Measurements from ENCODE around the gene FHOD3. TPM values are rescaled to one million over a fixed set of nuclear protein-coding genes. Genes with fewer than 3 reads are reported as not detected.

The FHOD3 gene
- total RNA-seq, 4 donors from 2014 or later = 0.26 to 13.8 (median 4.9) TPM; not detected in 1

DNA sequence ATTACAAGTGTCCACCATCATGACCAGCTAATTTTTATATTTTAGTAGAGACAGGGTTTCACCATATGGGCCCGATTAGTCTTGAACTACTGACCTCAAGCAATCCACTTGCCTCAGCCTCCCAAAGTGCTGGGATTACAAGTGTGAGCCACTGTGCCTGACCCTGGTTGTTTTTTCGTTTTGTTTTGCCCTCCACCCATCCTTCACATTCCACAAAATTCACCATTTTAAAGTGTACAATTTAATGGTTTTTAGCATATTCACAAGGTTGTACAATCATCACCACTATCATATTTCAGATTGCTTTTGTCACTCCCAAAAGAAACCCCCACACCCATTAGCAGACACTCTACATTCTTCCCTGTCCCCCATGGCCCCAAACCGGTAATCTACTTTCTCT is 316.3 kb downstream of the FHOD3 start:
- intact Hi-C loops (cut with DNase I; ENCODE audit: low total_unique reads) = no loop called here
- no peaks in the 10 kb centered on the region for H3K4me1 ChIP-seq
- H3K27ac ChIP-seq = no peak overlapping the region
- DNase-seq = no peak
- TF ChIP-seq CTCF (IDR thresholded peaks at IDR 0.05) (no peak), POLR2A (IDR thresholded peaks at IDR 0.05) (no peak)
- H3K9me3 ChIP-seq = no peaks in the 10 kb centered on the region
- no peak overlapping the region for H3K4me3 ChIP-seq
- no peaks in the 10 kb centered on the region for H3K27me3 ChIP-seq
- no peaks in the 10 kb centered on the region for H3K36me3 ChIP-seq

- H3K4me3 ChIP-seq = no peak overlapping the region
- no peak for TF ChIP-seq CTCF (IDR thresholded peaks at IDR 0.05)
- TF ChIP-seq POLR2A (IDR thresholded peaks at IDR 0.05) = no peak
- no peaks in the 10 kb centered on the region for H3K27me3 ChIP-seq
- no peaks in the 10 kb centered on the region for H3K9me3 ChIP-seq
- no peaks in the 10 kb centered on the region for H3K36me3 ChIP-seq
- no peaks in the 10 kb centered on the region for H3K4me1 ChIP-seq
- no peak overlapping the region for H3K27ac ChIP-seq
- DNase-seq = no peak
- intact Hi-C loops (cut with DNase I; ENCODE audit: low total_unique reads) = no loop called here
Observed at GRCh38 chr18:36620788-36621187, 323.3 kb downstream of the FHOD3 start.

DNA sequence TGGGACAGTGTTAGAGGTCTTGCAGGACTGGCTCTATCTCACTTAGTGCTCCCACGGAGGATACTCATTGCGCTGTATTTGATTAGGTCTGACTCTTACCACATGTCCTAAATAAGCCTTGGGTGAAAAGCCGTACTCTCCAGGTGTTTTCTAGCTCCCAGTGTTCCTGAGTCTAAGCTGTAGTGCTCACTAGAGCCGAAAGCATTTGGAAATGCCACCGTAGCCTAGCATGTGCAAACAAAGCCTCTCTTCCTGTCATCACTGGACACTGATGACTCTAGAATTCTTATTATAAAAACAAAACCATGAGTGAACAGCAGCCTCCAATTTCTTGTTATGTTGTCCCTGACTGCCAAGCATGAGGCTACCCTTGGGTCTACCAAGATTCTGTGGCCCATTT is 325.1 kb downstream of the FHOD3 start:
- DNase-seq = no peak
- intact Hi-C loops (cut with DNase I; ENCODE audit: low total_unique reads) = no loop called here
- no peaks in the 10 kb centered on the region for H3K9me3 ChIP-seq
- no peak overlapping the region for H3K27ac ChIP-seq
- H3K36me3 ChIP-seq = no peaks in the 10 kb centered on the region
- TF ChIP-seq CTCF (IDR thresholded peaks at IDR 0.05) = no peak
- no peak for TF ChIP-seq POLR2A (IDR thresholded peaks at IDR 0.05)
- no peaks in the 10 kb centered on the region for H3K27me3 ChIP-seq
- no peaks in the 10 kb centered on the region for H3K4me1 ChIP-seq
- no peak overlapping the region for H3K4me3 ChIP-seq

DNA sequence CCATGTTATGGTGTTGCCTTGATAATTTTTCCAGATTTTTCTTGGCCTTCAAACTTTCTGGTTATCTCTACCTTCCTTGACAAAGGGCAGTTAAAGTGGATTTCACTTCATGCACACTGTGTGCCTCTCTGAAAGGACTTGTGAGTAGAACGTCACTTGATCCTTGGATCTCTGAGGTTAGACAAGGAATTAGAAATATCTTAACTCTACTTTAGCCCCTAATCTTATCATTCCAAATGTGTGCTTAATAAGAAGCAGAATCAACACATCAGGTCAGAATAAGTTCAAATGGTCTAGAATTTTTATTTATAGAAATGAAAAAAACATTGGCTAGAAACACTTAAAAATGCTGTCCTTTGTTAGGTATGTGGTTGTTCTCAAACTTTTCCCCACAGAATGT is 325.6 kb downstream of the FHOD3 start:
- Histone ChIP-seq H3K36me3 (no peaks in the 10 kb centered on the region), H3K4me1 (no peaks in the 10 kb centered on the region), H3K27ac (no peak overlapping the region), H3K9me3 (no peaks in the 10 kb centered on the region), H3K27me3 (no peaks in the 10 kb centered on the region), H3K4me3 (no peak overlapping the region)
- no peak for DNase-seq
- no peak for TF ChIP-seq POLR2A (IDR thresholded peaks at IDR 0.05)
- TF ChIP-seq CTCF (IDR thresholded peaks at IDR 0.05) = no peak
- intact Hi-C loops (cut with DNase I; ENCODE audit: low total_unique reads) = no loop called here

DNA sequence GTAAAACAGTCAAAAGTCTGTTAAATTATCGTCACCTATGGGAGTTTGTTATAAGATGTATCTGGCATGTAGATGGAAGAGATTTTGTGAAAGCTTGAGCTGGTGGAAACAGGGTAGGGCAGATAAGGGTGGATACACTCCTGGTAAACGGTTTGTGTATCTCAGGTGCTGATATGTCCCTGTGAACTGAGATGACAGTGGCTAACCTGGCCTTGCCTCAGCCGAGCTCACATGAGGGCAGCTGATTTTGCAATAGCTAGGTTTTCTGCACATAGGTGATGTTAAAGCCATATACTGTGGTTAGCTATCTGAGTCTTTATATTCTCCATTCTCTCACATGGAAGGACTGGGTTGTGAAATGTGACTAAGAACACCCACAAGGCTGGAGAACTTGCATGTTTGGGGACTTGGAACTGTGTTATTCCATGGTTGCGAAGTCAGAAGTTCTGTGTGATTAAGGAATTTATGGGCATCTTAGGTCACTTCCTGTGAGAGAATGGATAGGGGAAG is 326.2 kb downstream of the FHOD3 start:
- H3K27ac ChIP-seq = no peak overlapping the region
- TF ChIP-seq CTCF (IDR thresholded peaks at IDR 0.05) (no peak), POLR2A (IDR thresholded peaks at IDR 0.05) (no peak)
- no peaks in the 10 kb centered on the region for H3K36me3 ChIP-seq
- H3K27me3 ChIP-seq = no peaks in the 10 kb centered on the region
- no peak for DNase-seq
- H3K9me3 ChIP-seq = no peaks in the 10 kb centered on the region
- no peak overlapping the region for H3K4me3 ChIP-seq
- no peaks in the 10 kb centered on the region for H3K4me1 ChIP-seq
- intact Hi-C loops (cut with DNase I; ENCODE audit: low total_unique reads) = no loop called here

All from uterus (tissue), 4 donors.